NCI-H2196 (cell line): Measurements from ENCODE around the gene ECSCR.
"Not testable (repeated sequence)": the region's sequence is repeated elsewhere in the genome, so short reads cannot be mapped to it uniquely, and the experiment has no call there.

Experiments used
- DNase-seq: peaks from one replicate; lab custom pipeline; 2025; ENCODE audit not compliant: unreplicated experiment; lab: John Stamatoyannopoulos, UW

Gene ECSCR, protein sequence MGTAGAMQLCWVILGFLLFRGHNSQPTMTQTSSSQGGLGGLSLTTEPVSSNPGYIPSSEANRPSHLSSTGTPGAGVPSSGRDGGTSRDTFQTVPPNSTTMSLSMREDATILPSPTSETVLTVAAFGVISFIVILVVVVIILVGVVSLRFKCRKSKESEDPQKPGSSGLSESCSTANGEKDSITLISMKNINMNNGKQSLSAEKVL

GRCh38 chr5:139462586-139463276, at the start of gene ECSCR:
Gene ECSCR, minus strand, starts transcription at chr5:139462743. Its CDS starts 73 bp downstream, at chr5:139462670.
- DNase-seq: no peak

GRCh38 chr5:139504722-139505121, 42.2 kb upstream of the ECSCR start:
- not testable (repeated sequence) for DNase-seq

GRCh38 chr5:139503879-139504278, 41.3 kb upstream of the ECSCR start:
- not testable (repeated sequence) for DNase-seq

- DNase-seq: not testable (repeated sequence)
Measured at GRCh38 chr5:139503036-139503817, 40.7 kb upstream of the ECSCR start.

GRCh38 chr5:139501381-139501780, 38.8 kb upstream of the ECSCR start:
- DNase-seq: no peak

DNA sequence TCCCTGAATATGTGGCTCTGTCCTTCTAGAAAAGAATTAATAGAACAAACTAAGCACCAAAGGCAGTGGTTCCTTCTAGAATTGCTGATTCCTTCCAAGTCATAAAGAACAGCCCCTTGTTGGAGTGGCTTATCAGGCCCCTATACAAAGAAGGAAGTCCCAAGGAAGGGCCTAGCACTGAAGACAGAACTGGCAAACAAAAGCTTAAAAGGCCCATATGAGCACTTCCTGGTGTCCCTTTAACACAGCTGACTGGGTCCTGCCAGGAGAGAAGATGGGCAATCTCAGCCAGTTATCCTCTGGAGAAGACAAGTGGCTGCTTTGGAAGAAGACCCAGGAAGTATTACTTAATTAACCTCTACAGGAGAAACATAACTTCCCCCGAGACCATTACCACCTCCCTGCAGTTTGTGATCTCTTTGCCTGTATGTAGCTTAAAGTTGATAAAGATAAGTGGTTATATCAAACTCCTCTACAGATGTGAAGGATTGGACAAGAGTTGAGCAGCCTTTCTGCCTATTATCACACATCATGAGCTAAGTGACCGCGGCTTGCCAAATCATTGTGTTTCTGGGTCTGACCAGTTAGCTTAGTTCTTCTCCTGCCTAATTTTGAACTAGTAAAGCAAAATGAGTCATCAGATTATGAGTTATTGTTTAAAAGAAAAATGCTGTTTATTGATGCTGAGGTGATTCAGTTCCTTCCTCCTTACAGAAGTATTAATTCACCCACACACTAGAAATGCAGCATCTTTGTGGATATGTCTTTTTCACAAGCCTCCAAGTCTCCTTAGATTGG, 33.3 kb upstream of the ECSCR start:
- no peak for DNase-seq

- no peak for DNase-seq
Measured at GRCh38 chr5:139494832-139495231, 32.3 kb upstream of the ECSCR start.

DNA sequence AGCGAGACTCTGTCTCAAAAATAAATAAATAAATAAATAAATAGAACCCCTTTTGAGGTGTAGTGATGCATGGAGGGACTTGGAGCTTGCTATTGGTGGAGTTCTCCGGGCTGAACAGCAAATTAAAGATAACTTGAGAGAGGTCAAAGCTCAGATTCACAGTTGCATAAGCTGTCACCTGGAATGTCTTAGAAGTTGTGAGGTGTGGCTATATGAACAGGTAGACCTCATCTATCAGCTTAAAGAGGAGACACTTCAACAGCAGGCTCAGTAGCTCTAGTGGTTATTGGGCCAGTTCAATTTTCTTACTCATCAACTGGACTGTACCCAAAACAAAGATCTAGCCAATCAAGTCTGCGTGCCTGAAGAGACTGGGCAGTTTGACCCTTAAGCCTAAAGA, 31.7 kb upstream of the ECSCR start:
- no peak for DNase-seq

GRCh38 chr5:139492700-139493192, 30.2 kb upstream of the ECSCR start:
- DNase-seq: no peak

GRCh38 chr5:139488260-139488659, 25.7 kb upstream of the ECSCR start:
- no peak for DNase-seq

DNA sequence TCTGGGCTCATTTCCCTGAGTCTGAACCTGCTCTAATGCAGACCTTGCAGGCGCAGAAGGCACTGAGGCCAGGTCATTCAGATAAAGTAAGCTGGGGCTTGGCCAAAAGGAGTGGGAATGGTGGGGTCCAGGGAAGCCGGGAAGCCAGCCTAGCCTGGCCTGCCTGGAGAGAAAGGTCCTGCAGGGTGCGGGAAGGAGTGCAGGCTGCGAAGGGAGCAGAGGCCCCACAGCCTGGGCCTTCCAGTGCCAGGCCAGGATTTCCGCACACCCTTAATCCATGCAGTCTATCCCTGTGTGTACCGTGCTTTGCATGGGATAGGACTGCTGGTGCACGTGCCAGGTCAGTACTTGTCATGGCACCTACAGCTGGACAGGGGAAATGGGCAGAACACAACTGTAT, 23.7 kb upstream of the ECSCR start:
- DNase-seq: no peak

- not testable (repeated sequence) for DNase-seq
Measured at GRCh38 chr5:139482890-139483208, 20.3 kb upstream of the ECSCR start.

GRCh38 chr5:139482050-139482889, 19.7 kb upstream of the ECSCR start, which contains the start of gene STING1:
Gene STING1, minus strand, starts transcription at chr5:139482758. Its CDS starts 1,054 bp downstream, at chr5:139481704.
- peak; percentile 99 for DNase-seq

- DNase-seq: peak; percentile 33
Measured at GRCh38 chr5:139481580-139482049, 19.1 kb upstream of the ECSCR start.

DNA sequence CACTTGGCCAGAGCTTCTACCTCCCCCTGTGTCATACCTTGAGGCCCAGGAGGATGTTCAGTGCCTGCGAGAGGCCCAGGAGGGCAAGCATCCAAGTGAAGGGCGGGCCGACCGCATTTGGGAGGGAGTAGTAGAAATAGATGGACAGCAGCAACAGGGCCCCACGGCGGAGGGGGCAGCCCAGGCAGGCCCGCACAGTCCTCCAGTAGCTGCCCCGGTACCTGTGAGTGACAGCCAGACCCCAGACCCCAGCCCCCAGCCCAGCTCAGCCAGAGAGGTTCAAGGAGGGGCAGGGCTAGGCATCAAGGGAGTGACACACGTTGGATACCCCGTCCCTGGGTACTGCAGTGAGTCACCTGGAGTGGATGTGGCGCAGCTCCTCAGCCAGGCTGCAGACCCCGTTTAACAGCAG, 18.6 kb upstream of the ECSCR start:
- no peak for DNase-seq

GRCh38 chr5:139479729-139480128, 17.2 kb upstream of the ECSCR start:
- DNase-seq: not testable (repeated sequence)

GRCh38 chr5:139478657-139479423, 16.3 kb upstream of the ECSCR start:
- DNase-seq: not testable (repeated sequence)

- no peak for DNase-seq
Measured at GRCh38 chr5:139475865-139476617, 13.5 kb upstream of the ECSCR start.
